ENCODE data around the gene NARS2.
"Not testable (repeated sequence)": the region's sequence is repeated elsewhere in the genome, so short reads cannot be mapped to it uniquely, and the experiment has no call there.

DNA sequence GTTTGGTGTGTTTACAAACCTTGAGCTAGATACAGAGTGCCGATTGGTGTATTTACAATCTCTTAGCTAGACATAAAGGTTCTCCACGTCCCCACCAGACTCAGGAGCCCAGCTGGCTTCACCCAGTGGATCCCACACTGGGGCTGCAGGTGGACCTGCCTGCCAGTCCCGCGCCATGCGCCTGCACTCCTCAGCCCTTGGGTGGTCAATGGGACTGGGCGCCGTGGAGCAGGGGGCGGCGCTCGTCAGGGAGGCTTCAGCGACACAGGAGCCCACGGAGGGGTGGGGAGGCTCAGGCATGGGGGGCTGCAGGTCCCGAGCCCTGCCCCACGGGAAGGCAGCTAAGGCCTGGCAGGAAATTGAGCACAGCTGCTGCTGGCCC lies 109.9 kb downstream of the NARS2 start:
- TF ChIP-seq POLR2A (IDR thresholded peaks at IDR 0.05; ENCODE audit: low read length); GATA1 (IDR thresholded peaks at IDR 0.05; ENCODE audit: low read depth, low read length): not testable (repeated sequence)
